Neuron (in vitro differentiated cells): ENCODE results near the gene MPRIP.

Experiments
- H2AFZ ChIP-seq: one replicate; pipeline ENCODE4 v1.6.1; 2013; ENCODE audit warnings: low read depth, mild to moderate bottlenecking, inconsistent platforms, low read length, moderate library complexity
- H3K27me3 ChIP-seq: one replicate; pipeline ENCODE4 v1.6.1; 2013; ENCODE audit warnings: low read length; ENCODE audit not compliant: insufficient read depth
- H3K36me3 ChIP-seq: one replicate; pipeline ENCODE4 v1.6.1; 2013; ENCODE audit warnings: low read length; ENCODE audit not compliant: insufficient read depth
- H3K4me1 ChIP-seq: one replicate; pipeline ENCODE4 v1.6.1; 2013; ENCODE audit warnings: low read length; ENCODE audit not compliant: insufficient read depth
- H3K4me3 ChIP-seq: 2 replicates; pipeline ENCODE4 v1.5.1; 2013; ENCODE audit warnings: mild to moderate bottlenecking, low read length, moderate library complexity
- H3K9me3 ChIP-seq: one replicate; pipeline ENCODE4 v1.6.1; 2013; ENCODE audit warnings: low read length

The MPRIP gene

DNA sequence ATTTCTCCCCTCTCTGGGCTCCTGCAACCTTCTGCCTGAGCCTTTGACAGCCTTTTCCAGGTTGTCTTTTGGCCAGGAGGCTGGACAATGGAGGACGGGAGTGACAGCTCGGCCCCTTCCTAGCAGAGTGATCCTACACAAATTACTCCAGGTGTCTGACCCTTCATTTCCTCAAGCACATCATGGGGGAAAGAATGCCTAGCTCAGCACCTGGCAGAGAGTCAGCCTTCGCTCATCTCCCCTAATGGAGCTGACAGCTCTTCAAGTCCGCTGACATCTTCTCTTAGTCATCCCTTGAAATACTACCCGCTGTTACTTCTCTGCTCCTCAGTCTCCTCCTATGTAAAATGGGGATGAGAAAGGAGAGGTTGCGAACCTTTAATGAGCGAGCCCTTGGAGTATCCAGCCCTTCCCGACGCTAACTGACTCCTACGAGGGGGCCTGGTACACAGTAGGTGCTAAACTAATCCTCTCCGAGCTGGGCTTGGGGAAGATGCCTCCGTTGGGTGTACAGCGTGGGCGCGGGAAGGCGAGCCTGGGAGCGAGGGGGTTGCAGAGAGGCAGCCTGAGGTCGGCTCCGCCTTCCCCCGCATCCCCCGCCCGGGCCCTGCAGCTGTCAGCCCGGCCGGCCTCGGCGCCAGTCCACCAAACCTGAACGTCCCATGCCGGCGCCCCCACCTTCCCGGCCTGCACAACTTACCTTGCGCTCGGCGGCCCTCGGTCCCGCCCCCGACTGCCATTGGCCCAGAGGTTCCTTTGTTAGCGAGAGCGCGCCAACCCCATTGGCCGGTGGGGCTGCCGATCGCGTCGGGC is 480 bp upstream of the MPRIP start:
- Histone ChIP-seq H3K36me3 (no peaks in the 10 kb centered on the region), H3K27me3 (no peaks in the 10 kb centered on the region), H2AFZ (peak overlapping the region; percentile 74), H3K4me3 (peak overlapping the region; percentile 67), H3K4me1 (peaks cover 27% of the 10 kb centered on the region), H3K9me3 (peaks cover 4% of the 10 kb centered on the region)

DNA sequence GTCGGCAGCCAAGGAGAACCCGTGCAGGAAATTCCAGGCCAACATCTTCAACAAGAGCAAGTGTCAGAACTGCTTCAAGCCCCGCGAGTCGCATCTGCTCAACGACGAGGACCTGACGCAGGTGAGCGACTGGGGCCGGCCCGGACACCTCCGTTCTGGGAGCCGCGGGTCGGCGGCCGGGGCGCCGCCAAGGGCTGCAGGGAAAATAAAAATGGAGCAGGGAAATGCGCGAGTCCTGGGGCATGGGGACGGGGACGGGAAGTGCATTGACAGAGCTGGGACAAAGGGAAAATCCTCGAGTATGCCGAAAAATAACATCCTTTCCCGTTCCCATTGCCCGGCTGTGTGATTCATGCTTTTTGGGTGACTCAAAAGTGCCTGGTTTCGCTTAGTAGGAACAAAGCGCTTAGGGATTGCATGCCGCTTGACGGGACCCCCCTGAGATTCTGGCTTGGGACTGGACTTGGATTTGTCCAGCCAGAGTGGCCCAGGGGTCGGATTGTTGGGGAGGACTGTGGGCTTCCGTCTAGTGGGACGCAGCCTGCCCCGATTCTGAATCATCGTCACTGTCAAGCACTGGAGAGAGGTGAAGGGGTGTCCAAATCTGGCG is 699 bp downstream of the MPRIP start:
- Histone ChIP-seq H2AFZ (no peak overlapping the region), H3K27me3 (no peaks in the 10 kb centered on the region), H3K4me3 (peak overlapping the region; percentile 78)

DNA sequence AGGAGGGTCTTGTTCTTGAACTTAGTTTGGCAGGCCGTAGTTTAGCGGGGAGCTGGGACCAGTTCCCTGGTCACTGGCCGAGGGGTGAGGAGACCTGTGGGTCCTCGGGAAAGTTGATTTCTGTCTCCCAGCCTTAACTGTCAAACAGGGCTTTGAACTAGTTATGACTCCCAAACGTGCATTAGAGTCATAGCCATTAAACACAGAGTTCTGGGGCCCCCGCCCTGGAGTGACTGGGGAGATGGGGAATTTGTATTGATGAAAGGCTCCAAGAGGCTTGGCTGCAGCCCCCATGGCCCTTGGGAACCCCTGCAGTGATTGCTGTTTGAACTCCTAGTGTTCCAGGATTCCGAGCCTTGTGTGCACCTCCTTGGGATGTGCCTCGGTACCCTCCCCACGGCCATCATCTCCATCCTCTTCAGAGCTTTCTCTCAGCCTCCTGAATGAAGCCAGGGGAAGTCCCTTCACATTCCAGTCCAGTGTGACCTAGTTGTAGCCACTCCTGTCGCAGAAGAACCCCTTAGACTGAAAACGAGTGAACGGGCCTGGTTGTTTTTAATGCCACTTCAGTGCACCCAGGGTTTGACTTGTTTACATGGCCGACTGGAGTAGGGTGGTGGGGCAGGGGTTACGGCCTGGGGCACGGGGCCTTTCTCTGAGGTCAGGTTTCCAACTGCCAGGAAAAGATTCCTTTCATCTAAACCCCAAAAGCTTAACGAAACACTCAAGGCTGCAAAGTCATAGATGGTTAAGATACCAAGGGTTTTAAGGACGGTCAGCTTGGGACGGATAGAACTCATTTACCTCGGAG is 1.4 kb downstream of the MPRIP start:
- no peaks in the 10 kb centered on the region for H3K36me3 ChIP-seq
- H3K27me3 ChIP-seq, result no peaks in the 10 kb centered on the region
- peak overlapping the region; percentile 78 for H3K4me3 ChIP-seq
- H2AFZ ChIP-seq, result no peak overlapping the region
- peaks cover 27% of the 10 kb centered on the region for H3K4me1 ChIP-seq
- H3K9me3 ChIP-seq, result peaks cover 5% of the 10 kb centered on the region

More for the DNA sequence above, 699 bp downstream of the MPRIP start:
- peaks cover 27% of the 10 kb centered on the region for H3K4me1 ChIP-seq
- peaks cover 5% of the 10 kb centered on the region for H3K9me3 ChIP-seq
- no peaks in the 10 kb centered on the region for H3K36me3 ChIP-seq

DNA sequence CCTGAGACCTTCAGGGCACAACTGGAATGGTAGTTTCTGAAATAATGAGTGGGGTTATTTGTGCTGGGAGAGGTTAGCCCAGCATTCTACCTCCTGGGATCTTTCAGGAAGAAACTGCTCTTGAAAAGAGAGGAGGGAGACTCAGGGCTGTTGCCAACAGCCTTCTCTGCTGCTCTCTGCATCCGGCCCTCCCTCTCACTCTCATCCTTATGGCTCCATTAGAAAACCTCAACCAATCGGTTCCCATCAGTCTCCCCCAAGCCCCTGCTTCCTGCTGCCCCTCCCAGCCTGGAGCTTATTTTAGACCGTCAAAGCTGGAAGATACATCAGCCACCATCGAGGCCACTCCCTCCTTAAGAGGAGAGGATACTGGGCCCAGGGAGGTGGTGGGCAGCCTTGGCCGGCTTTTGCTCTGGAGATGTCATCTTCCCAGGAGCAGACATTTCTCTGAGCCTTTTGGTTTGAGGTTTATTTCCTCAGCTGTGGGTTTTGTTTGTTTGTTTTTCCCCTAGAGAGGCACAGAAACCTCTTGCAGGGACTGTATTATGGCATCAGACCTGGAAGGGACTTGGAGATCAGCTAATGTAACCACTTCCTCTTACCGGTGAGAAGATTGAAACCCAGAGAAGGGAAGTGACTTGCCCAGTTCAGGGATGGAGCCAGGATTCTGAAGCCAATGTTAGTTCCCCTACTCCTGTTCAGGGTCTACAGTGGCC is 2.7 kb downstream of the MPRIP start:
- H3K9me3 ChIP-seq, result peaks cover 8% of the 10 kb centered on the region
- H3K36me3 ChIP-seq, result no peaks in the 10 kb centered on the region
- peaks cover 27% of the 10 kb centered on the region for H3K4me1 ChIP-seq
- H3K27me3 ChIP-seq, result no peaks in the 10 kb centered on the region
- H2AFZ ChIP-seq, result no peak overlapping the region
- H3K4me3 ChIP-seq, result peak overlapping the region; percentile 78

DNA sequence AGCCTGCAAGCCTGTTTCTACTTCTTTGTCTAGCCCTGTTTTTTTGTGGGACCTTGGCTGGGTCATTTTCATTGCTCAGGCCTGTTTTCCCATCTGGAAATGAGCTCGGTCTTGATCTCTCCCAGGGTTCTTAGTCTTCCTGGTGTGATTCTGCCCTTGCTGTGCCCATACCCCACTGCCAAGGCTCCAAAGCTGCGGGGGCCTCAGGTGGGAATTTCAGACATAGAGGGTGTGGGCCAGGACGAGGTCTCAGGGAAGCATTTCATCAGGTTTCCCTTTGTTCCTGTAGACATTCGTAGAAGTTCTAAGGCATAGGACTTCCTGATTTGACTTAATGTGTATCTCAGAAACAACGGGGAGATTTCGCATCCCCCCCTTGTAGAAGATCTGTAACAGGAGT is 5.8 kb downstream of the MPRIP start:
- Histone ChIP-seq H3K27me3 (no peaks in the 10 kb centered on the region), H3K36me3 (no peaks in the 10 kb centered on the region), H2AFZ (no peak overlapping the region), H3K9me3 (peaks cover 8% of the 10 kb centered on the region), H3K4me1 (peaks cover 22% of the 10 kb centered on the region), H3K4me3 (no peak overlapping the region)

DNA sequence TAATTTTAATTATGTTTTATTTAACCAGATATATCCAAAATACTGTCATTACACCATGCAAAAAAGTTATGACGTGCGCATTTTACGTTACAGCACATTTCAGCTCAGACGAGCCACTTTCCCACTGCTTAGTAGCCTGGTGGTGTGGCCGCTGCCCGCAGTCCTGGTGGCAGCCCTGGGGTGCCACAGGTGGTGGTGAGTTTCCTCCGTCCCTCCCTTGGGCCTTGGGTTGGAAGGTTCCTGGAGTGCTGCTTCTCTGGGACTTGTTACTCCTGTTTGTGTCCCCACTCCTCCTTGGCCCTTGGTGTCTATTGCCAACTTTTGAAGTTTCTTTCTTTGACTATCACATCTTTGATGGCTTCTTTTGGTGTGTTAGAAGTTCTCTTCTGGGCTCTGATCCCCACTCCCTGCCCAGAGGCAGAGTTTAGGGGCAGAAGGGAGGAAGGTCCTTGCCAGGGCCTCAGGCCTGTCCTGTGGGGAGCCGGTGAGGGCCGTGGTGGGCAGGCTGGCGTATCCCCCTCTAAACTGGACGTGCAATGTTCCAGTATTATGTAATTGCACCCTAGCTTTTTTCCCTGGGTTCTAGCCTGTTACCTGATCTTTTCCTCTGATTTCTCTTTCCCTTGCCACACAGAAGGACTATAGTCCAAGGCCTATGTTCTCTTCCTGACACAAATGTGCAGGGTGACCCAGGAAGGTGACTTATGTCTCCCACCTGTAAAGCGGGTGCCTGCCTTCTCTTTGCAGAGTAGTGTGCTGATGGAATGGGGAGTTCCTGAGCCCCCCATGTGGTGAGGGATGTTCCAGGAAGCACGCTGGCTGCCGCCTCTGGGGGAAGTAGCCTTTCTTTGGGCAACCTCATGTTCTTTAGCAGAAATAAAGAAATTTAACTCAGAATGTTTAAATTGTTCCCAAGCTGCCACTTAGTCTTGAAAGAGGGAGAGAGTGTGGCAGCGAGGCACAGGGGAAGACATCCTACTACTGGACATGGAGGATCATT is 8.4 kb downstream of the MPRIP start:
- Histone ChIP-seq H3K36me3 (peaks cover 5% of the 10 kb centered on the region), H3K9me3 (peaks cover 8% of the 10 kb centered on the region), H3K27me3 (no peaks in the 10 kb centered on the region), H3K4me3 (no peak overlapping the region), H2AFZ (no peak overlapping the region), H3K4me1 (no peaks in the 10 kb centered on the region)

DNA sequence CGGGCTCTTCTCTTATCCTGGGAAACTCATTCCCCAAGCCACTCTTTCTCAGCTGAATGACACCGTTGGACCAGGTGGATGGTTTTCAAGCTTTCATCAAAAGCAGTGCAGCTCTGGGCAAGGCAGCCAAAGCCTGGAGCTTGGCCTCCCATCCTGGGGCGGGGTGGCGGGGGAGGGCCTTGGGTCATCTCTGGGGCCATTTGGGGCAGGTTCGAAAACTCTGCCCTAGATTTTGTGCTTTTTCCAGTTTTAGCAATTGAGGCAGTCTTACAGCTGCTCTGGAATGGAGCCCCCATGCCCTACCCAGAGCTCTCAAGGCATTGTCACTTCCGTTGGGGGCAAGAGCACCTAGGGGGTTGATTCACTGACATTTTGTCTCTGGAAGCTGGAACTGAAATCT is 9.1 kb downstream of the MPRIP start:
- Histone ChIP-seq H3K9me3 (peaks cover 4% of the 10 kb centered on the region), H3K4me3 (no peak overlapping the region), H3K4me1 (no peaks in the 10 kb centered on the region), H2AFZ (no peak overlapping the region), H3K27me3 (no peaks in the 10 kb centered on the region), H3K36me3 (peaks cover 5% of the 10 kb centered on the region)

DNA sequence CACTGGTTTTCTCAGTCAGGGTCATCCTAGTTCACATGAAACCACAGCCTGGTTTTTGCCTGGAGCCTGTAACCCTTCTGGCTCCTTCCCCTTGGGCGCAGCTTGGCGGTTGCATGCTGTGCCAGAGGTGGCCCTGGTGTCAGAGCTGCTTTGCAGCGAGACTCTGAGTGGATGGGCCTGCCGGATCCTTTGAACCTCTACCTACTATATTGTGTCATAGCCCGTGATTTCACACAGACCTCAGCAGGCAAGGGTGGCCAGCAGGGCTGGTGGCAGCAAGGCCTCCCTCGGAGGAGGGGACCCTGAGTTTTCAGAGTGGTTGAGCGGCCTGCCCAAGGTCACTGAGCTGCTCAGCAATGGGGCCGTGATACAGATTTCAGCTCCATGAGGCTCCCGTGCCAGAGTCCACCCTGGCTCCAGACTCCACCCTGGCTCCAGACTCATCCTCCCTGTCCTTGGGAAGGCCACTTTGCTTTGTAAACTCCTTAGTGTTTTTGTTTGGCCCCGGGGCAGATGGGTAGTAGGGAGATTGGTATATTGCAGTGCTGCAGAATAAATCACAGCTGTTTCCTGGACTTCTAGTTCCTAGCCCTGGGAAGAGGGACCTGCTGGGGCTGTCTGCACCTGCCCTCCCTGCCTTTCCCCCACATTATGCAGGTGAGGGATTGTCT is 9.7 kb downstream of the MPRIP start:
- no peak overlapping the region for H2AFZ ChIP-seq
- no peaks in the 10 kb centered on the region for H3K4me1 ChIP-seq
- peaks cover 5% of the 10 kb centered on the region for H3K36me3 ChIP-seq
- H3K27me3 ChIP-seq, result no peaks in the 10 kb centered on the region
- H3K4me3 ChIP-seq, result no peak overlapping the region
- peaks cover 4% of the 10 kb centered on the region for H3K9me3 ChIP-seq

DNA sequence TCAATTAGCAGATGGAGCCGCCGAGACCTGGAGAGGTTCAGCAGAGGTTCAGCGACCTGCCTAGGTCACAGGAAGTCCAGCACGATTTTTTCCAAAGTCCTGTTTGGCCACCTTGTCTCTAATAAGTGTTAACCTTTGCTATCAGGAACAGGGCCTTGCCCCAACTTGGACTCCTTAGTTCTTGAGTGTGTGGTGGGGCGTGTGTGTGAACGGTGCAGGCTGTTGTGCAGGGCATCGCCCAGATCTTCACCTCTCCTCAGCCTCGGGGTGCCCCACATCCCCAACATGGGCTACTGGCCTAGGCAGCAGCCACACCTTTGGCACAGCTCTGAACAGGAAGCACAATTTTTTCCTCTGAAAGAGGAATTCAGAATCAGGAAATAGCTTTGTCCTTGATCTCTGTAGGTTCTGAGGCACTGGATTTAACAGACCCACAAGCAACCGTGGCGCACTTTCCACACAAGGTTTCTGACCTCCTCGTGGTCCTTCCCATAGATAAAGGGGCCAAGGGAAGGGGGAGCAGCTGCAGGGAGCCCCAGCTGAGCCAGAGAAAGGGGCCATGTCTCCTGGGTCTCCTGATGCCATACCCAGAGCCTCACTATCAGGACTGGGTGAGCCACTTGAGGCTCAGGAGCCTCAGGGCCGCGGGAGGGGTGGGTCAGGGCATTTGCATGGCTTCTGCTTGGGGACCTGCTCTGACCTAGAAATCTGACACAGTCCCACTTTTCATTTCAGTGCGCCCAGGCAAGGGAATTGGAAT is 10.4 kb downstream of the MPRIP start:
- Histone ChIP-seq H3K36me3 (peaks cover 5% of the 10 kb centered on the region), H3K4me1 (no peaks in the 10 kb centered on the region), H3K4me3 (no peak overlapping the region), H3K9me3 (peaks cover 3% of the 10 kb centered on the region), H2AFZ (no peak overlapping the region), H3K27me3 (no peaks in the 10 kb centered on the region)

DNA sequence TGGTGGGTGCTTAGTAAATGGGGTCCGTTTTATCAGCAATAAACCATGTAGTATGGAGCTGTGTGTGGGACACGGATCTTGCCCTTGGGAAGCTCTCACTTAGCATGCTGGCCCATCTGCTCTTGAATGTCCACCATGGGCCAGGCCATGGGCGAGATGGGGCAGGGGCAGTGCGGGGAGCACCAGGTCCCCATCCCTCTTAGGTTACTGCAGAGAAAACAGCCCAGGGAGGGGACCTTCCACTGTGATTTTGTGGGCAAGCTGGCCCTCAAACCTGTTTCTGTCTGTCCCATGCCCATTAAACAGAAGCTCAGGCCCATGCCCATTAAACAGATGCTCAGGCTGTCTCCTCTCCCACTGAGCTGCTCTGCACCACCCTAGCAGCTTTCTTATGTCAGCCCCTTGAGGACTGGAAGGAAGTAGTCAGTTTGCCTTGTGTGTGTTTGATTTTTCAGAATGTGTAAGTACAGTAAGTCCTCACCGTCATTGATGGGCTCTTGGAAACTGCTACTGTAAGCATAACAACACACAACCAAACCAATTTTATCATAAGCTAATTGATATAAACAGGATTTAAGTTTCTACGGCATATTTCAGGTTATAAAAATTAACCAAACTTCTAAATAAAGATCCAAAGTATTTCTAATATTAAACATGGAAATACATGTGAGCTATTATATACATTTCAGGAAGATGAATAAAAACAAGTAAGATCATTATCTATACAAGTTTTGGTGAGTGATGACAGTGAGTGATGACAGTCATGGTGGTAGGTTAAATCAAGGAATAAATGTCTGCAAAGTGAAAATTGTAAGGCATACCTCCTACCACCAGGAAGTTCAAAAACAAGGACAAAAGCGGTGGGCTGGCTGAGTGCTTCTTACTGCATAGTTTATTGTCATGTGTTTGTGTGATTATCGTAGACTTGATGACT is 11.5 kb downstream of the MPRIP start:
- H2AFZ ChIP-seq, result no peak overlapping the region
- peaks cover 3% of the 10 kb centered on the region for H3K9me3 ChIP-seq
- H3K27me3 ChIP-seq, result no peaks in the 10 kb centered on the region
- no peak overlapping the region for H3K4me3 ChIP-seq
- H3K4me1 ChIP-seq, result no peaks in the 10 kb centered on the region
- peaks cover 11% of the 10 kb centered on the region for H3K36me3 ChIP-seq
